IMR-90 (cell line): ENCODE results near the gene PITPNM1. TPM values are rescaled to one million over a fixed set of nuclear protein-coding genes. Genes with fewer than 3 reads are reported as not detected.

Experiments used
- ATAC-seq: fragments of 200-7000 bp; cut with Tn5 transposase; 2 replicates; pipeline ENCODE4 v1.9.1; 2020; ENCODE audit warnings: low read depth, mild to moderate bottlenecking, moderate library complexity
- BruUV-seq: library from RNA; stranded (reverse); fragments of 400-500 nt; replicated peaks from 2 replicates; lab custom pipeline; 2021; lab: Mats Ljungman, UMichigan
- CTCF ChIA-PET: fragments of 300-600 bp; formaldehyde crosslinking; extraction: SDS; loops from one replicate; lab custom pipeline; 2021; ENCODE audit warnings: antibody characterized with exemption; lab: Yijun Ruan, JAX
- POLR2A ChIA-PET: fragments of 300-600 bp; sonication (Branson Sonifier 250); formaldehyde crosslinking; loops from one replicate; lab custom pipeline; 2022; ENCODE audit warnings: antibody characterized with exemption; ENCODE audit not compliant: unreplicated experiment; lab: Charles Lee
- DNase-seq: peaks from one replicate; pipeline ENCODE4 v3.0.0; 2013
- H2AFZ ChIP-seq: replicated peaks from 2 replicates; pipeline ENCODE3; 2013; ENCODE audit warnings: low read length, mild to moderate bottlenecking; ENCODE audit not compliant: poor library complexity
- H2AK5ac ChIP-seq: 2 replicates; pipeline ENCODE4 v1.6.1; 2013; ENCODE audit warnings: low read depth, low read length, inconsistent platforms
- H2AK9ac ChIP-seq: replicated peaks from 2 replicates; pipeline ENCODE3; 2013; ENCODE audit warnings: mild to moderate bottlenecking, low read depth, low read length, moderate library complexity; ENCODE audit not compliant: poor library complexity
- H2BK120ac ChIP-seq: 2 replicates; pipeline ENCODE4 v1.6.1; 2013; ENCODE audit warnings: low read depth, low read length, inconsistent platforms
- H2BK15ac ChIP-seq: 3 replicates; pipeline ENCODE4 v1.6.1; 2013; ENCODE audit warnings: low read depth, low read length, inconsistent platforms
- H2BK20ac ChIP-seq: 2 replicates; pipeline ENCODE4 v1.6.1; 2013; ENCODE audit warnings: low read depth, mild to moderate bottlenecking, inconsistent platforms, low read length, moderate library complexity
- H2BK5ac ChIP-seq: 2 replicates; pipeline ENCODE4 v1.6.1; 2013; ENCODE audit warnings: mild to moderate bottlenecking, low read depth, low read length, inconsistent platforms; ENCODE audit not compliant: poor library complexity, severe bottlenecking
- H3K14ac ChIP-seq: replicated peaks from 2 replicates; pipeline ENCODE4 v1.6.1; 2013; ENCODE audit warnings: low read depth, low read length, inconsistent platforms
- H3K18ac ChIP-seq: 2 replicates; pipeline ENCODE4 v1.6.1; 2013; ENCODE audit warnings: low read depth, low read length, control low read depth
- H3K23ac ChIP-seq: 2 replicates; pipeline ENCODE4 v1.6.1; 2013; ENCODE audit warnings: low read depth, low read length, inconsistent platforms
- H3K27ac ChIP-seq: 2 replicates; pipeline ENCODE4 v1.5.1; 2013; ENCODE audit warnings: mild to moderate bottlenecking, control low read depth, low read length; ENCODE audit not compliant: insufficient read depth
- H3K27me3 ChIP-seq: 2 replicates; pipeline ENCODE4 v1.6.1; 2013; ENCODE audit warnings: low read length; ENCODE audit not compliant: control insufficient read depth, insufficient read depth
- H3K36me3 ChIP-seq: 2 replicates; pipeline ENCODE4 v1.6.1; 2013; ENCODE audit warnings: low read length, mixed read lengths; ENCODE audit not compliant: control insufficient read depth, insufficient read depth
- H3K4ac ChIP-seq: 2 replicates; pipeline ENCODE4 v1.6.1; 2013; ENCODE audit warnings: low read depth, low read length, inconsistent platforms
- H3K4me1 ChIP-seq: 2 replicates; pipeline ENCODE4 v1.6.1; 2013; ENCODE audit warnings: low read length, mixed read lengths; ENCODE audit not compliant: control insufficient read depth, insufficient read depth
- H3K4me2 ChIP-seq: 2 replicates; pipeline ENCODE4 v1.6.1; 2013; ENCODE audit warnings: low read depth, mild to moderate bottlenecking, control low read depth, low read length, moderate library complexity
- H3K4me3 ChIP-seq: 2 replicates; pipeline ENCODE4 v1.5.1; 2013; ENCODE audit warnings: low read depth, mild to moderate bottlenecking, control low read depth, low read length, moderate library complexity; ENCODE audit not compliant: insufficient read depth
- H3K56ac ChIP-seq: 2 replicates; pipeline ENCODE4 v1.6.1; 2013; ENCODE audit warnings: low read length, inconsistent platforms; ENCODE audit not compliant: insufficient read depth; ENCODE audit errors: extremely low read depth
- H3K79me1 ChIP-seq, 2 experiments: 2 replicates each; pipeline ENCODE4 v1.6.1; 2013; ENCODE audit warnings: low read length in 2 of 2, inconsistent platforms in 1 of 2, low read depth in 1 of 2
- H3K9ac ChIP-seq: 2 replicates; pipeline ENCODE4 v1.6.1; 2013; ENCODE audit warnings: low read depth, low read length, control low read depth
- H3K9me1 ChIP-seq: 2 replicates; pipeline ENCODE4 v1.6.1; 2013; ENCODE audit warnings: low read length, inconsistent platforms; ENCODE audit not compliant: insufficient read depth
- H3K9me3 ChIP-seq: 2 replicates; pipeline ENCODE4 v1.6.1; 2013; ENCODE audit warnings: low read length; ENCODE audit not compliant: control insufficient read depth, insufficient read depth
- H4K20me1 ChIP-seq: 2 replicates; pipeline ENCODE4 v1.6.1; 2013; ENCODE audit warnings: low read length, inconsistent platforms; ENCODE audit not compliant: insufficient read depth
- H4K5ac ChIP-seq: 2 replicates; pipeline ENCODE4 v1.6.1; 2013; ENCODE audit warnings: mild to moderate bottlenecking, low read depth, low read length, control low read depth
- H4K8ac ChIP-seq, 2 experiments: 2 replicates each; pipeline ENCODE4 v1.6.1; 2013; ENCODE audit warnings: low read depth in 2 of 2, low read length in 2 of 2, control low read depth in 1 of 2, inconsistent platforms in 1 of 2
- H4K91ac ChIP-seq: 2 replicates; pipeline ENCODE4 v1.6.1; 2013; ENCODE audit warnings: low read depth, low read length, inconsistent platforms; ENCODE audit not compliant: insufficient read depth
- BHLHE40 ChIP-seq: fragments of 150-350 bp; IDR thresholded peaks from 2 replicates; pipeline ENCODE4 v1.6.1; 2016; ENCODE audit warnings: mild to moderate bottlenecking, low read depth, low read length
- CEBPB ChIP-seq: IDR thresholded peaks from 2 replicates; pipeline ENCODE4 v1.6.1; 2012; ENCODE audit warnings: low read depth, low read length, improper control_type of control experiment
- CHD1 ChIP-seq: IDR thresholded peaks from 2 replicates; pipeline ENCODE4 v1.6.1; 2012; ENCODE audit warnings: low read depth, low read length, improper control_type of control experiment
- FOS ChIP-seq: fragments of 150-350 bp; IDR thresholded peaks from 2 replicates; pipeline ENCODE4 v1.6.1; 2016; ENCODE audit warnings: low read depth, low read length
- MAZ ChIP-seq: IDR thresholded peaks from 2 replicates; pipeline ENCODE4 v1.6.1; 2012; ENCODE audit warnings: low read depth, mild to moderate bottlenecking, low read length, improper control_type of control experiment, moderate library complexity, borderline replicate concordance
- MXI1 ChIP-seq: IDR thresholded peaks from 2 replicates; pipeline ENCODE4 v1.6.1; 2012; ENCODE audit warnings: low read depth, mild to moderate bottlenecking, low read length, moderate library complexity, borderline replicate concordance
- NFE2L2 ChIP-seq: fragments of 150-350 bp; IDR thresholded peaks from 2 replicates; pipeline ENCODE4 v1.6.1; 2016; ENCODE audit warnings: low read depth, mild to moderate bottlenecking, low read length
- POLR2A ChIP-seq: IDR thresholded peaks from 2 replicates; pipeline ENCODE4 v1.6.1; 2012; ENCODE audit warnings: mild to moderate bottlenecking, low read depth, low read length
- RAD21 ChIP-seq: IDR thresholded peaks from 2 replicates; pipeline ENCODE4 v1.6.1; 2012; ENCODE audit warnings: low read length, improper control_type of control experiment
- RCOR1 ChIP-seq: IDR thresholded peaks from 2 replicates; pipeline ENCODE4 v1.6.1; 2012; ENCODE audit warnings: mild to moderate bottlenecking, low read length, improper control_type of control experiment; ENCODE audit not compliant: insufficient replicate concordance
- SMC3 ChIP-seq: fragments of 150-350 bp; IDR thresholded peaks from 2 replicates; pipeline ENCODE4 v1.6.1; 2016; ENCODE audit warnings: low read depth, mild to moderate bottlenecking, antibody characterized with exemption, low read length, moderate library complexity
- WGBS, 2 experiments: methylation state at CpG; one replicate each; pipeline versions ENCODE4 v1.1.5 to v1.1.7; 2013; ENCODE audit warnings: missing lambda C conversion rate in 2 of 2; ENCODE audit not compliant: insufficient read length in 1 of 2; ENCODE audit errors: extremely low coverage in 2 of 2; 5-methylcytosine and 5-hydroxymethylcytosine counted together
- dilution Hi-C: fragments of 300-500 bp; cut with HindIII; formaldehyde crosslinking; loops from one replicate; pipeline ENCODE4 v1.14.3; 2018; ENCODE audit warnings: low sequenced_read_pairs; ENCODE audit not compliant: unreplicated experiment
- in situ Hi-C: fragments of 300-500 bp; cut with MboI; formaldehyde crosslinking; loops from 3 replicates; pipeline ENCODE4 v1.14.3; 2019; ENCODE audit warnings: low sequenced_read_pairs, inconsistent platforms, mixed read lengths
- intact Hi-C: fragments of 100-400 bp; cut with micrococcal nuclease; formaldehyde crosslinking; loops from 2 replicates; pipeline ENCODE4 v1.10.0; 2022
- polyA plus RNA-seq, 3 experiments: library from polyadenylated mRNA; depleted of rRNA; stranded (reverse); fragments of >200 nt; gene quantifications; 2 replicates each; pipeline ENCODE4 v1.2.3, GENCODE V29; 2012; ENCODE audit warnings: low replicate concordance in 1 of 3
- total RNA-seq: library from RNA; depleted of rRNA; stranded (reverse); fragments of >200 nt; gene quantifications from 2 replicates; pipeline ENCODE4 v1.2.3, GENCODE V29; 2012
- TF ChIP-seq, protein P1 (sequence below): fragments of 150-350 bp; IDR thresholded peaks from 2 replicates; pipeline ENCODE4 v1.6.1; 2017; ENCODE audit warnings: mild to moderate bottlenecking, antibody characterized with exemption, low read length, low read depth
- TF ChIP-seq, protein P2 (sequence below): fragments of 150-350 bp; IDR thresholded peaks from 2 replicates; pipeline ENCODE4 v1.6.1; 2016; ENCODE audit warnings: low read depth, mild to moderate bottlenecking, low read length, moderate library complexity, borderline replicate concordance

Gene PITPNM1
- total and polyA plus RNA-seq, 2 of the 4 experiments (the other 2 are of a cell fraction) = 5.0 to 15.4 TPM

DNA sequence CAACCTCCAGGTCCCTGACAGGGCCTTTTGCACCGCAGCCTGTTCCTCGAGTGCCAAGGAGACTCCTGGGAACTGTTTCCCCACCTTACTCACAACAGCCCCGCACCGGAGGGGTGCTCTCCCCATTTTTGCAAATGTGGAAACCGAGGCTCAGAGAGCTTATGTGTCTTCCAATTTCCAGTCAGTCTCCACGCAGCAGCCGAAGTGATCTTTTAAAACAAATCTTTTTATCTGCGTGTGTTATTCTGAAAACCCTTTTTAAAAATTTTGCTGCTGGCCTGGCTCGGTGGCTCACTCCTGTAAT, 35.7 kb downstream of the PITPNM1 start:
- no peaks in the 10 kb centered on the region for H3K9me3 ChIP-seq
- H4K91ac ChIP-seq = peak overlapping the region; percentile 93
- peaks cover 4% of the 10 kb centered on the region for H3K4me1 ChIP-seq
- H2AK9ac ChIP-seq = peak overlapping the region; percentile 94
- ChIA-PET CTCF (interaction anchor here (0.7 to 1.5 kb wide), 2 partner anchors 68 to 117 kb away, joined by 3 read pairs; partner anchors contain the start of gene PPP1CA), POLR2A (interaction anchor here (0.6 to 1.3 kb wide), 2 partner anchors 20 to 68 kb away, joined by 3 to 4 read pairs; partner anchors contain the start of gene PPP1CA)
- WGBS, 2 experiments = 13% methylated on average over 6 of the region's 9 CpGs; no CpG with 5 or more reads in 1 of the 2 experiments
- dilution Hi-C loops (no loop called here), intact Hi-C loops (no loop called here), in situ Hi-C loops (no loop called here)
- peak overlapping the region; percentile 60 for H4K5ac ChIP-seq
- H3K4me2 ChIP-seq = peak overlapping the region; percentile 74
- H2AK5ac ChIP-seq = peak overlapping the region; percentile 87; the same call in 1 of the 2 replicates
- peak overlapping the region; percentile 38 for H3K27ac ChIP-seq
- H3K18ac ChIP-seq = peak overlapping the region; percentile 16
- H3K14ac ChIP-seq = peak overlapping the region; percentile 98
- H3K79me1 ChIP-seq = peaks cover 4 to 19% of the 10 kb centered on the region in 2 experiments; a peak in 2 of 4 replicates
- H2BK20ac ChIP-seq = no peak overlapping the region; the same call in 1 of the 2 replicates
- H2AFZ ChIP-seq = peak overlapping the region; percentile 100
- H3K36me3 ChIP-seq = peaks cover 2% of the 10 kb centered on the region; the same call in 1 of the 2 replicates
- H2BK5ac ChIP-seq = peak overlapping the region; percentile 35
- H4K8ac ChIP-seq = peak overlapping the region; percentile 100
- no peak for TF ChIP-seq NFE2L2
- TF ChIP-seq SMC3 = no peak
- TF ChIP-seq FOS = no peak
- no peak for TF ChIP-seq MXI1
- TF ChIP-seq, protein P1, sequence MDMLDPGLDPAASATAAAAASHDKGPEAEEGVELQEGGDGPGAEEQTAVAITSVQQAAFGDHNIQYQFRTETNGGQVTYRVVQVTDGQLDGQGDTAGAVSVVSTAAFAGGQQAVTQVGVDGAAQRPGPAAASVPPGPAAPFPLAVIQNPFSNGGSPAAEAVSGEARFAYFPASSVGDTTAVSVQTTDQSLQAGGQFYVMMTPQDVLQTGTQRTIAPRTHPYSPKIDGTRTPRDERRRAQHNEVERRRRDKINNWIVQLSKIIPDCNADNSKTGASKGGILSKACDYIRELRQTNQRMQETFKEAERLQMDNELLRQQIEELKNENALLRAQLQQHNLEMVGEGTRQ = no peak
- no peak for TF ChIP-seq CHD1
- no peak for TF ChIP-seq MAZ
- TF ChIP-seq RAD21 = no peak
- TF ChIP-seq, protein P2, sequence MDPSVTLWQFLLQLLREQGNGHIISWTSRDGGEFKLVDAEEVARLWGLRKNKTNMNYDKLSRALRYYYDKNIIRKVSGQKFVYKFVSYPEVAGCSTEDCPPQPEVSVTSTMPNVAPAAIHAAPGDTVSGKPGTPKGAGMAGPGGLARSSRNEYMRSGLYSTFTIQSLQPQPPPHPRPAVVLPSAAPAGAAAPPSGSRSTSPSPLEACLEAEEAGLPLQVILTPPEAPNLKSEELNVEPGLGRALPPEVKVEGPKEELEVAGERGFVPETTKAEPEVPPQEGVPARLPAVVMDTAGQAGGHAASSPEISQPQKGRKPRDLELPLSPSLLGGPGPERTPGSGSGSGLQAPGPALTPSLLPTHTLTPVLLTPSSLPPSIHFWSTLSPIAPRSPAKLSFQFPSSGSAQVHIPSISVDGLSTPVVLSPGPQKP = no peak
- no peak for TF ChIP-seq POLR2A
- TF ChIP-seq BHLHE40 = no peak
- TF ChIP-seq RCOR1 = no peak
- TF ChIP-seq CEBPB = no peak
- H3K56ac ChIP-seq = peak overlapping the region; percentile 42
- peaks cover 9% of the 10 kb centered on the region for H3K9me1 ChIP-seq
- peaks cover 3% of the 10 kb centered on the region for H3K27me3 ChIP-seq
- peak overlapping the region; percentile 86 for H3K23ac ChIP-seq
- H4K20me1 ChIP-seq = no peaks in the 10 kb centered on the region
- H2BK120ac ChIP-seq = peak overlapping the region; percentile 61; the same call in 1 of the 2 replicates
- H3K4ac ChIP-seq = peak overlapping the region; percentile 94
- peak overlapping the region; percentile 45 for H3K4me3 ChIP-seq
- no TSS peak for BruUV-seq
- no peak overlapping the region for H2BK15ac ChIP-seq
- peak overlapping the region; percentile 71 for H3K9ac ChIP-seq
- no peak for DNase-seq
- ATAC-seq = no peak
